ENCODE measurements around the gene RYR1. TPM values are rescaled to one million over a fixed set of nuclear protein-coding genes. Genes with fewer than 3 reads are reported as not detected.

Gene RYR1
- total RNA-seq, 1 donor from 2014 or later, result 0.65 TPM

- peaks cover 9% of the 10 kb centered on the region for H3K9me3 Mint-ChIP-seq (ENCODE audit: low read depth)
- H3K27me3 Mint-ChIP-seq, result no peaks in the 10 kb centered on the region
- no peak for DNase-seq (ENCODE audit: low spot score, unreplicated experiment)
- no peak overlapping the region for H3K27ac Mint-ChIP-seq
- no peak overlapping the region for H3K4me3 Mint-ChIP-seq (ENCODE audit: low read depth)
- no peaks in the 10 kb centered on the region for H3K36me3 Mint-ChIP-seq (ENCODE audit: insufficient read depth)
- TF ChIP-seq CTCF (IDR thresholded peaks at IDR 0.05; ENCODE audit: unreplicated experiment), result no peak
- H3K4me1 Mint-ChIP-seq (ENCODE audit: low read depth), result no peaks in the 10 kb centered on the region
Observed at GRCh38 chr19:38532939-38533338, 99.4 kb downstream of the RYR1 start.

- TF ChIP-seq CTCF (IDR thresholded peaks at IDR 0.05; ENCODE audit: unreplicated experiment), result no peak
- Mint-ChIP-seq H3K9me3 (ENCODE audit: low read depth) (peaks cover 9% of the 10 kb centered on the region), H3K27ac (no peak overlapping the region), H3K36me3 (ENCODE audit: insufficient read depth) (no peaks in the 10 kb centered on the region), H3K4me1 (ENCODE audit: low read depth) (peaks cover 8% of the 10 kb centered on the region), H3K27me3 (no peaks in the 10 kb centered on the region), H3K4me3 (ENCODE audit: low read depth) (no peak overlapping the region)
- no peak for DNase-seq (ENCODE audit: low spot score, unreplicated experiment)
Observed at GRCh38 chr19:38534574-38534973, 101.1 kb downstream of the RYR1 start.

GRCh38 chr19:38535212-38535611 lies 101.7 kb downstream of the RYR1 start:
- no peak overlapping the region for H3K4me3 Mint-ChIP-seq (ENCODE audit: low read depth)
- H3K36me3 Mint-ChIP-seq (ENCODE audit: insufficient read depth), result no peaks in the 10 kb centered on the region

GRCh38 chr19:38537071-38537936 lies 103.8 kb downstream of the RYR1 start:
- no peak overlapping the region for H3K4me3 Mint-ChIP-seq (ENCODE audit: low read depth)
- H3K27me3 Mint-ChIP-seq, result no peaks in the 10 kb centered on the region
- peaks cover 8% of the 10 kb centered on the region for H3K4me1 Mint-ChIP-seq (ENCODE audit: low read depth)
- no peak for TF ChIP-seq CTCF (IDR thresholded peaks at IDR 0.05; ENCODE audit: unreplicated experiment)
- no peak overlapping the region for H3K27ac Mint-ChIP-seq
- H3K9me3 Mint-ChIP-seq (ENCODE audit: low read depth), result peaks cover 9% of the 10 kb centered on the region
- DNase-seq (ENCODE audit: low spot score, unreplicated experiment), result no peak
- H3K36me3 Mint-ChIP-seq (ENCODE audit: insufficient read depth), result no peaks in the 10 kb centered on the region

More at GRCh38 chr19:38535212-38535611, 101.7 kb downstream of the RYR1 start:
- no peak for TF ChIP-seq CTCF (IDR thresholded peaks at IDR 0.05; ENCODE audit: unreplicated experiment)
- Mint-ChIP-seq H3K9me3 (ENCODE audit: low read depth) (peaks cover 9% of the 10 kb centered on the region), H3K4me1 (ENCODE audit: low read depth) (peaks cover 8% of the 10 kb centered on the region), H3K27me3 (no peaks in the 10 kb centered on the region), H3K27ac (no peak overlapping the region)
- no peak for DNase-seq (ENCODE audit: low spot score, unreplicated experiment)

GRCh38 chr19:38538386-38538785 lies 104.9 kb downstream of the RYR1 start:
- Mint-ChIP-seq H3K4me3 (ENCODE audit: low read depth) (no peak overlapping the region), H3K36me3 (ENCODE audit: insufficient read depth) (no peaks in the 10 kb centered on the region), H3K4me1 (ENCODE audit: low read depth) (peaks cover 8% of the 10 kb centered on the region), H3K9me3 (ENCODE audit: low read depth) (peaks cover 9% of the 10 kb centered on the region), H3K27ac (no peak overlapping the region), H3K27me3 (no peaks in the 10 kb centered on the region)
- no peak for TF ChIP-seq CTCF (IDR thresholded peaks at IDR 0.05; ENCODE audit: unreplicated experiment)
- DNase-seq (ENCODE audit: low spot score, unreplicated experiment), result no peak

Data from progenitor cell of endocrine pancreas (in vitro differentiated cells).